Endodermal cell (in vitro differentiated cells): Measurements from ENCODE around the gene MEI4. TPM values are rescaled to one million over a fixed set of nuclear protein-coding genes. Genes with fewer than 3 reads are reported as not detected.

Source experiments
- DNase-seq: peaks from one replicate; pipeline ENCODE4 v3.0.0-alpha.2; 2017
- H3K27ac ChIP-seq: 2 replicates; pipeline ENCODE4 v1.5.1; 2013; ENCODE audit warnings: mild to moderate bottlenecking, low read depth, low read length, moderate library complexity
- H3K27me3 ChIP-seq: 2 replicates; pipeline ENCODE4 v1.6.1; 2013; ENCODE audit warnings: mild to moderate bottlenecking, low read length, moderate library complexity; ENCODE audit not compliant: insufficient read depth, control insufficient read depth, poor library complexity, severe bottlenecking
- H3K36me3 ChIP-seq: 2 replicates; pipeline ENCODE4 v1.7.0; 2013; ENCODE audit warnings: mild to moderate bottlenecking, low read length, moderate library complexity; ENCODE audit not compliant: control insufficient read depth, insufficient read depth
- H3K4me1 ChIP-seq: one replicate; pipeline ENCODE4 v1.7.0; 2013; ENCODE audit warnings: low read length; ENCODE audit not compliant: control insufficient read depth, insufficient read depth
- H3K4me3 ChIP-seq: 2 replicates; pipeline ENCODE4 v1.5.1; 2013; ENCODE audit warnings: mild to moderate bottlenecking, low read length, moderate library complexity
- H3K9ac ChIP-seq: 2 replicates; pipeline ENCODE4 v1.6.1; 2013; ENCODE audit warnings: mild to moderate bottlenecking, low read length, moderate library complexity; ENCODE audit not compliant: poor library complexity, severe bottlenecking; ENCODE audit errors: extremely low read depth
- H3K9me3 ChIP-seq: 2 replicates; pipeline ENCODE4 v1.6.1; 2013; ENCODE audit warnings: mild to moderate bottlenecking, low read length, moderate library complexity; ENCODE audit not compliant: control insufficient read depth
- H3K27ac Mint-ChIP-seq: 2 replicates; pipeline ENCODE4 v1.8.0; 2020; ENCODE audit warnings: mixed read lengths
- H3K27me3 Mint-ChIP-seq: 2 replicates; pipeline ENCODE4 v1.8.0; 2021; ENCODE audit warnings: mild to moderate bottlenecking, mixed read lengths; ENCODE audit not compliant: insufficient read depth
- H3K36me3 Mint-ChIP-seq: 2 replicates; pipeline ENCODE4 v1.8.0; 2020; ENCODE audit warnings: low read depth, mixed read lengths
- H3K4me1 Mint-ChIP-seq: 2 replicates; pipeline ENCODE4 v1.8.0; 2020; ENCODE audit warnings: mixed read lengths
- H3K4me3 Mint-ChIP-seq: 2 replicates; pipeline ENCODE4 v1.8.0; 2020; ENCODE audit warnings: mild to moderate bottlenecking, moderate library complexity, mixed read lengths
- H3K9me3 Mint-ChIP-seq: 2 replicates; pipeline ENCODE4 v1.8.0; 2020; ENCODE audit warnings: mild to moderate bottlenecking, mixed read lengths
- WGBS, 2 experiments: methylation state at CpG; one replicate each; pipeline versions ENCODE4 v1.1.5 to v1.1.7; 2013; ENCODE audit warnings: missing lambda C conversion rate in 2 of 2, mixed read lengths in 1 of 2; ENCODE audit not compliant: insufficient coverage in 1 of 2, insufficient read length in 1 of 2; 5-methylcytosine and 5-hydroxymethylcytosine counted together
- total RNA-seq, 2 donors: library from RNA; stranded (reverse); fragmentation: NEBNext Ultra II Directional in 1 of 2; extraction: Animal tissue kit (Norgen Biotek cat#: 25700) in 1 of 2; gene quantifications; 2 replicates in 1 of 2; 3 replicates in 1 of 2; pipeline ENCODE4 v1.2.1, GENCODE V29; 2021
- TF ChIP-seq, protein P1 (sequence below): fragments of 200-600 bp; sonication (generic); conservative IDR thresholded peaks from 2 replicates; pipeline ENCODE4 v1.5.0; 2021; ENCODE audit warnings: antibody characterized with exemption, mild to moderate bottlenecking

MEI4 gene
- total RNA-seq, 2 donors from 2014 or later = 0.62 to 0.84 TPM

DNA sequence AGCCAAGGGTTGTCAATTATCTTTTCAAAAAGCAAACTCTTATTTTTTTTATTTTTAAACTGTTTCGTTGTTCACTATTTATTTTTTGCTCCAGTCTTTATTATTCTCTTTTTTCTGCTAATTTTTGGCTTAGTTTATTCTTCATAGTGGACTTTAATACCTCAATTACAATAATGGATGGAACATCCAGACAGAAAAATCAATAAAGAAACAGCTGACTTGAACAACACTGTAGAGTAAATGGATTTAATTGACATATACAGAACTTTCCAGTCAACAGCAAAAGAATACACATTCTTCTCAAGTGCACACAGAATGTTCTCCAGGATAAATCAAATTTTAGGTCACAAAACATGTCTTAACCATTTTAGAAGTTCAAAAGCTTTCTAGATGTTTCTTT, 111.5 kb downstream of the MEI4 start:
- Mint-ChIP-seq H3K4me1 (peaks cover 10% of the 10 kb centered on the region), H3K4me3 (no peak overlapping the region), H3K27me3 (no peaks in the 10 kb centered on the region), H3K9me3 (no peaks in the 10 kb centered on the region), H3K36me3 (no peaks in the 10 kb centered on the region), H3K27ac (no peak overlapping the region)
- no peak for DNase-seq
- Histone ChIP-seq H3K4me1 (no peaks in the 10 kb centered on the region), H3K27ac (no peak overlapping the region), H3K36me3 (no peaks in the 10 kb centered on the region), H3K9ac (no peak overlapping the region), H3K9me3 (no peaks in the 10 kb centered on the region), H3K27me3 (no peaks in the 10 kb centered on the region), H3K4me3 (no peak overlapping the region)
- TF ChIP-seq, protein P1, sequence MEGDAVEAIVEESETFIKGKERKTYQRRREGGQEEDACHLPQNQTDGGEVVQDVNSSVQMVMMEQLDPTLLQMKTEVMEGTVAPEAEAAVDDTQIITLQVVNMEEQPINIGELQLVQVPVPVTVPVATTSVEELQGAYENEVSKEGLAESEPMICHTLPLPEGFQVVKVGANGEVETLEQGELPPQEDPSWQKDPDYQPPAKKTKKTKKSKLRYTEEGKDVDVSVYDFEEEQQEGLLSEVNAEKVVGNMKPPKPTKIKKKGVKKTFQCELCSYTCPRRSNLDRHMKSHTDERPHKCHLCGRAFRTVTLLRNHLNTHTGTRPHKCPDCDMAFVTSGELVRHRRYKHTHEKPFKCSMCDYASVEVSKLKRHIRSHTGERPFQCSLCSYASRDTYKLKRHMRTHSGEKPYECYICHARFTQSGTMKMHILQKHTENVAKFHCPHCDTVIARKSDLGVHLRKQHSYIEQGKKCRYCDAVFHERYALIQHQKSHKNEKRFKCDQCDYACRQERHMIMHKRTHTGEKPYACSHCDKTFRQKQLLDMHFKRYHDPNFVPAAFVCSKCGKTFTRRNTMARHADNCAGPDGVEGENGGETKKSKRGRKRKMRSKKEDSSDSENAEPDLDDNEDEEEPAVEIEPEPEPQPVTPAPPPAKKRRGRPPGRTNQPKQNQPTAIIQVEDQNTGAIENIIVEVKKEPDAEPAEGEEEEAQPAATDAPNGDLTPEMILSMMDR = no peak
- WGBS, 2 experiments = 86% methylated on average over 1 of the region's 1 CpG; no CpG with 5 or more reads in 1 of the 2 experiments

DNA sequence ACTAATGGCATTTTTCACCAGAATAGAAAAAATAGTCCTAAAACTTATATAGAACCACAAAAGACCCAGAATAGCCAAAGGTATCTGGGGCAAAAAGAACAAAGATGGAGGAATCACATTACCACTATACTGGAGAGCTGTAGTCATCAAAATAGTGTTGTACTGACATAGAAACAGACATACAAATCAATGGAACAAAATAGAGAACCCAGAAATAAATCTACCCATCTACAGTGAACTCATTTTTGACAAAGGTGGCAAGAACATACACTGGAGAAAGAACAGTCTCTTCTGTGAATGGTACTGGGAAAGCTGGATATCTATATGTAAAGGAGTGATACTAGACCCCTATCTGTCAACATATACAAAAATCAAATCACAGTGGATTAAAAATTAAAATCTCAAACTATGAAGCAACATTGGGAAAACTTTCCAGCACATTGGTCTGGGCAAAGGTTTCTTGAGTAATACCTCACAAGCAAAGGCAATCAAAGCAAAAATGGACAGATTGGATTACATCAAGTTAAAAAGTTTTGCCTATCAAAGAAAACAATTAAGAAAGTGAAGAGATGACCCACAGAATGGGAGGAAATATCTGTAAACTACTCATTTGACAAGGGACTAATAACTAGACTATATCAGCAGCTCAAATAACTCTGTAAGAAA, 120.5 kb downstream of the MEI4 start:
- Mint-ChIP-seq H3K4me1 (peaks cover 16% of the 10 kb centered on the region), H3K36me3 (no peaks in the 10 kb centered on the region), H3K27ac (no peak overlapping the region), H3K4me3 (no peak overlapping the region), H3K27me3 (no peaks in the 10 kb centered on the region), H3K9me3 (peaks cover 2% of the 10 kb centered on the region)
- H3K4me1 ChIP-seq = no peaks in the 10 kb centered on the region
- no peak overlapping the region for H3K9ac ChIP-seq
- no peaks in the 10 kb centered on the region for H3K36me3 ChIP-seq
- H3K4me3 ChIP-seq = no peak overlapping the region
- no peak for DNase-seq
- no peak overlapping the region for H3K27ac ChIP-seq
- peaks cover 5% of the 10 kb centered on the region for H3K9me3 ChIP-seq
- TF ChIP-seq, protein P1 = no peak
- no peaks in the 10 kb centered on the region for H3K27me3 ChIP-seq

DNA sequence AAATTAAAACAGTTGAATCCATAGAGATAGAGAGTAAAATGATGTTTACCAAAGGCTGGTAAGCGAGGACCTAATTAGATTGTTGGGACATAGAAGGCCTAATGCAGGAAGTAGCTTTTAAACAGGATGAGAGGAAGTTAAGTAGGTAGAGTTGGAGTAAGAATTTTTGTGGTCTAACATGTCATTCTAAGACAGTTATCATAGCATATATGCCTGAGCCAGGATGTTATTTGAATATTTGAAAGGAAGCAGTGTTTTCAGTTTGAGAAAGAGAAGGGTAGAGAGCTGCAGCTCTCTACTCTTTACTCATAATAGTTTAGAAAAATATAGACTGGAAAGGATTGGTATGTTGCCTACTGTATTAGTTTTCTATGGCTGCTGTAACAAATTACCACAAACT, 121.6 kb downstream of the MEI4 start:
- no peaks in the 10 kb centered on the region for H3K4me1 ChIP-seq
- DNase-seq = no peak
- TF ChIP-seq, protein P1 = no peak
- peaks cover 14% of the 10 kb centered on the region for H3K9me3 ChIP-seq
- no peak overlapping the region for H3K27ac ChIP-seq
- no peak overlapping the region for H3K9ac ChIP-seq
- Mint-ChIP-seq H3K36me3 (no peaks in the 10 kb centered on the region), H3K9me3 (peaks cover 10% of the 10 kb centered on the region), H3K4me3 (no peak overlapping the region), H3K27me3 (no peaks in the 10 kb centered on the region), H3K4me1 (peaks cover 16% of the 10 kb centered on the region), H3K27ac (no peak overlapping the region)
- H3K4me3 ChIP-seq = no peak overlapping the region
- H3K27me3 ChIP-seq = no peaks in the 10 kb centered on the region
- 90 to 94% methylated on average over 1 of the region's 1 CpG for WGBS, 2 experiments
- no peaks in the 10 kb centered on the region for H3K36me3 ChIP-seq
